ENCODE measurements around the gene HOXD11.

Gene HOXD11

DNA sequence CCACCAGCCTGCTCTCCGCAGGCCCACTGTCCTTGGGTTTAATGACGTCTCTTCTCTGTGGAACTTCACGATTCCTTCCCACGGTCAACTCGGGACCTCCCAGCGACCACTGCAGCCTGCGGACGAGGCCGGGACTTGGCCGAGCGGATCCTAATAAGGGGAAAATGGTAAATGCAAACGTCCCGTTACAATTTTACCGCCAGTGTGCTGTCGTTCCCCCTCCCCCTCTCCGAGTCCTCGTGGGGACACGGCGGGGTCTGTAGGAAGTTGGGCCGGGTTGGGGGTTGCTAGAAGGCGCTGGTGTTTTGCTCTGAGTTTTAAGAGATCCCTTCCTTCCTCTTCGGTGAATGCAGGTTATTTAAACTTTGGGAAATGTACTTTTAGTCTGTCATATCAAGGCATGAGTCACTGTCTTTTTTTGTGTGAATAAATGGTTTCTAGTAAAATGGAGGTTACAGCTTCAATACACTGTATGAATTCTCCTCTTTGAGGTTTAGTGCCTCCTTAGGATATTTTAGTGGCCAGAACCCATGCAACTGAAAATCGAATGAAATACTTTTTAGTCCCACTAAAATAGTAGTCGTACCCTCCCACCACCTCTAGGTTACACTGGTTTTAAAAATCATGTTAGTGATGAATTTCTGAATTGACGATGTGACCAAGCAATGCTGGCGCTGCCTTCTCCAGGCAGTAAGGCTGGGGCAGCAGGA is 2.3 kb downstream of the HOXD11 start:
- DNase-seq = no peak

DNA sequence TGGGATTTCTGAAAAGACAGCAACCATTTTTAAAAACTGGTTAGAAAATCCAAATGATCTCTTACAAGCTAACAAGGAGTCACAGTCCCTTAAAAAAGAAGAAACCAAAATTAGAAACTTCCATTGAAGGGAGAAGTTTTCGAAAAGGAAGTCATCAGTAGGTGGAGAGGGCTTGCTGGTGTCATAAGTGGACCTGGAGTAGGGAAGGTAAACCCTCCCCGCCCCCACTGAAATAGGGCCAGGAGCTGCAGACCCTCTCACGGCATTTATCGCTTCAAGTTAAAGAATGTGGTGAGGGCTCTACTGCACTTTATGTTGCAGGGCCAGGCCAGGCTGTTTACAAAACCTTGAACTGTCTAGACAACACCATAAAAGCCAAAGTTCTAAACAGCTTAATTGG is 2.9 kb downstream of the HOXD11 start:
- no peak for DNase-seq

DNA sequence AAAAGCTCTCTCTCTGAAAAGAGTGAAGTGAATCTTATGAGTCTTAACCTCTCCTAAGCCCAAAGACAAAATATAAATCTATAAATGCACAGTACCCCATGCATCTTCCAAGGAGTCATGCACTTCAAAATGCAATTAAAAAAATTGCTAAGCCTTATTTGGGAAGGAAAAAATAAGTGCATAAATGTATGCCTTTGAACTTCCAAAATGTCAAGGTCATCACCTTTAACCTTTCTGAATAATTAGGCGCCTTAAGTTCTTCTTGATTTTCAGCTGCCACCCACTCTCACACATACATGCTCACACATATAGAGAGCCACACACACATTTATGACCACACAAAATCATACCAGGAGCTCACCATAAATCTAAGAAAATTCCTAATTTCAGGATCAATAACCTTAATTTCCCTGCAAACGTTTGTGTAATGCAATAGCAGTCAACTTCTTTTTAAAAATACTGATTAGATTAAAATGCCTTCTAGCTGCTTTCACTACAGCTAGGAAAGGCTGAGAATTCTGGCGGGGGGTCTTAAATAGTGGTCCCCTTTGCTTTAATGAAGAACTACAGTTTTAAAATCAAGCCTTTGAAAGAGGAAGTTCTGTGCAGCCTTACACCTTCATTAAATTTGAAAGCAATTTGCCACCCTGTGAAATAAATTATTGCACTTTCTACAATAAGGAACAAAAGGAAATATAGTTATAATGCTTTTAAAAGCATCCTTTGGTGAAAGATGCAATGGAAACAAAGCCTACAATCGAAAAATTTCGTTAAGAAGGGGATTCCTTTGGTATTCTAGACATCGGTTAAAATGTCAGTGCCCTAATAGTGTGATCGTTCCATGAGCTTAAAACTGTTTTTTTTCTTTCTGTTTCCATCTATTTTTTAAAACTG is 3.6 kb downstream of the HOXD11 start:
- DNase-seq = no peak

DNA sequence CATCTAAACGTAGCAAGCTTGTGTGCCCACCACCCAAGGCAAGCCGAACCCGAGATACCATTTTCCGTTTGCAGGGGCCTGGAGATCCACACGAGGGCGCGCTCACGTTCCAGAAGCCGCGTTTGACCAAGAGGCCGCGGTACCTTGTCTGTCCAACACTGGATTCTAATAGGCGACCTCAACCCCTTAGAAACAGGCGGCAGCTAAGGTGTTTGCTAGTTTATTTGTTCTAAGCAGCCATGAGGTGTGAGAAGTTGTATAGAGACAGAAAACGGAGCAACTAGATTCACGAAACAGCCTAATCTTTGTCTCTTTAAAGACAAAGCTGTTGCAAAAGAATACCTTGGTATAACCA is 4.2 kb downstream of the HOXD11 start:
- DNase-seq = no peak

DNA sequence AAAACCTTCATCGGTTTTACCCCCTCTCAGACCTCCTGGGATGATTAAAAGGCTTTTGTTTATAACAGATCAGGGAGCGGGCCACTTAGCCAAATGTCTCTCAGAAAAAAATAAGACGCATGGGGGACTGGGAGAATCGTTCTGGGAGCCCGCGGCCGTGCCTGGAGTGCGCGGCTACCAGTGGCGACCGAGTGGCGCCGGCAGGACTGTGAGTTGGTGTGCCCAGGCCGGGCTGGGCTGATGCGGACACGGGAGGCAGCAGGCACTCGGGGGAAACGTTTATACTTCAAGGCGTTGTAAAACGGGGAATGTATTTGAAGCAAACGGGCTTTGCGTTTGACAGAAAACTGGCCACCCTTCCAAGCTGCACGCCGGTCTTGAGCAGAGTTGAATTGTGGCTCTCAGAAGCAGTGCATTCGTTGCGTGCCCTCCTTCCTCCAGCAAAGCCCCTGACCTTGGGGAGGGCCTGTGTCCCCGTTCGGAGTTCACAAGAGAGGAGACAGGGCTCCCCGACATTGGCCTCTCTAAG is 4.8 kb downstream of the HOXD11 start:
- no peak for DNase-seq

DNA sequence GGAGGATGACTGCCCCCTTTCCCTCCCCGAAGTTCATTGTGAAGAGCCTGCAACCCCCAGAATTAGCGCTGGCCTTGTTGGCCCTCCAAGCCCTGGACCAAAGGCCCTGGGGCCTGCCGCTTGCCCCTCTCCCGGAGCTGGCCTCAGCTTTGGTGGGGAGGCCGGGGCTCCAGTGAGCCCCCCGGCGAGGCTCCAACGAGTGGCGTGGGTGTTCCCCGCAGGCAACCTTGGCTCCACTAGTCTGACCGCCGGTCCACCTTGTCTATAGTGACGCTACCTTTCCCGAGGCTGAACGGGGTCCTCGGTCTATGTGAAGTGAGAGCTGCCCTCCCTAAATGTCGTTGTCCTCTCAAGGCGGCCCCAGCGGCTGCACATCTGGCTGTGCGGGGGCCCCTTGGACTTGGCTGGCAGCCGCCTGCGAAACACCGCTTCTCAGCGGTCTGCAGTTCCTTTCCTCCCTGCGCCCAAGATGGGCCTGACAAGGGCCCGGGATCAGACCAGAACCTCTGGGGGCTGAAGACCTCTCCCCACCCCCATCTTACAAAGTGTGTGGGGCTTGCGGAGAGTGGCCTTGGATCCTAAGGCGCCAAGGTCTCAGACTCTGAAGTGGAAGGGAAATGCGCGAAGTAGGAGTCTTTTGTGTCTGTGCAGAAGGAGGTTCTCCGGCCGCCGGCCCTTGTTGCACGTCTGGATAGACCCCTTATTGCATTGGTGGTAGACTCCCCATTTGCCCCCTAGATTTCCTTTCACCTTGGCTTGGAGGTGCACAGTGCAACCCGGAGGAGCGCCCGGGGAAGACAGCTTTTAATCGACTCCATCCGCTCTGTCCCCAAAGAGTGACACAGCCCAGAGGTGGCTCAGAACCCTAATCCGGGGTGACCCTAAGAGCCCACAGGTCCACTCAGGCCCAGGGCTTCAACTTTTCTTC is 5.6 kb downstream of the HOXD11 start:
- DNase-seq = no peak

DNA sequence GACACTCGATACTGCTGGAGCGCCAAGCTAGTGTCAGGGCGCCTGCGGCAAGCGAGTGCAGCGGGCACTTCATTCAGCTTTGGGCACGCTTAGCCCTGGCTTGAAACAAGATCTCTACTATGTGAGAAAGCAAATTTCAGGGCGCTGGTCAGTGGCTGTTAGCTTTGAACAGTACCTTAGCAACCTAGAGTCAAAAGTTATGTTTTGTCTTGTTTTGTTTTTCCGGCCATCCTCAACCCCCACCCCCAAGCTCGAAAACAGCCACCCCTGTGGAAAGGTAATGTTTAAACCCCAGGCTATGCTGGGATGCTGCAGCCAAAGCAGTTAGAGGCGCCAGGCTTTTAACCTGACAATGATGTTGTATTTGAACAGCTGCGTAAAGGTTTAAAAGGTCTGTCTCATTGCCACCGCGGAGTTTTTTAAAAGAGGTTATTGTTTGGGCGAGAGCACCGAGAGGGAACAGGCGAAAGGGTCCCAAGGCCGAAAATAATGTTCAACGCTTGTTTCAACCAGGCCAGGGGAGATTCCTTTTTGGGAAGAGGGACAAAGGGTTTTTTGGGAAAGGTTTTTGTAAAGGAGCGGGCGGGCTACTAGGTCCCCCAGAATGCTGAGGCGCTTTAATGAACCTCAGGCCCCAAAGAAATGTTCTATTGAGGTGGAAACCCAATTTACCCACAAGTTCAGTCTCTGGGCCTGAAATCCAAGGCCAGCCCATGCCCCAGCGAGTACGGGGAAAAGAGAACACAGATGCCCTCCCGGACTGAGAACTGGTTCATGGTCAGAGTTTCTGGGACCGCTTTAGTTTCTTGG is 7.2 kb downstream of the HOXD11 start:
- no peak for DNase-seq

DNA sequence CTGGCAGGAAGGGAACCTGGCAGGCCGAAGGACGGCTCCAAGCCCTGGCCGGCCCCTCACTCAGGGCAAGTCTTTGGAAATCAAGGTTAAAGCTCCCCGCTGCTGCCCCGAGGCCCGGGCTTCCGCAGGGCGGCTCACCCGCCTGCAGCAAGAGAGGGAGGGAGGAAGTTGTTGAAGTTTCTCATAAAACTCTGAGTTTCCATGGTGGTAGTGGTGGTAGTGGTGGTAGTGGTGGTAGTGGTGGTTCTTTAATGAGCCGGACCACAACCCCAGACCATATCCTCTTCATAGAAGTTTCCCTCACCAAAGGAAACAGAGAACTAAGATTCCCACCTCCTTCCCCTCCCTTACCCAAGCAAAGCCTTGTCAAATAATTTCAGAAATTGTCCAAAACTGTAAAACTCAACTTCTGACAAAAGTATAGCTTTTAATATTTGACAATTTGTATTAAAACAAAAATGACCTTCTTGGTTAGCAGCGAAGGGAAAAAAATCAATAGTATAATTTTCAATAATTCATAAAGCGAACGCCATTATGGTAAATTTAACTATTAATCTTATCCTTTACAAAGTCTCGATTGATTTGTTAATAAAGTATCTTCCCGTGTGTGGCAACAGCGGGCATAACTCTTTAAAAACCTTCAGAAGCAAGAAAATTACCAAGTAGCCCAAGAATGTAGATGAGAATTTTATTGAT is 8.0 kb downstream of the HOXD11 start:
- no peak for DNase-seq

DNA sequence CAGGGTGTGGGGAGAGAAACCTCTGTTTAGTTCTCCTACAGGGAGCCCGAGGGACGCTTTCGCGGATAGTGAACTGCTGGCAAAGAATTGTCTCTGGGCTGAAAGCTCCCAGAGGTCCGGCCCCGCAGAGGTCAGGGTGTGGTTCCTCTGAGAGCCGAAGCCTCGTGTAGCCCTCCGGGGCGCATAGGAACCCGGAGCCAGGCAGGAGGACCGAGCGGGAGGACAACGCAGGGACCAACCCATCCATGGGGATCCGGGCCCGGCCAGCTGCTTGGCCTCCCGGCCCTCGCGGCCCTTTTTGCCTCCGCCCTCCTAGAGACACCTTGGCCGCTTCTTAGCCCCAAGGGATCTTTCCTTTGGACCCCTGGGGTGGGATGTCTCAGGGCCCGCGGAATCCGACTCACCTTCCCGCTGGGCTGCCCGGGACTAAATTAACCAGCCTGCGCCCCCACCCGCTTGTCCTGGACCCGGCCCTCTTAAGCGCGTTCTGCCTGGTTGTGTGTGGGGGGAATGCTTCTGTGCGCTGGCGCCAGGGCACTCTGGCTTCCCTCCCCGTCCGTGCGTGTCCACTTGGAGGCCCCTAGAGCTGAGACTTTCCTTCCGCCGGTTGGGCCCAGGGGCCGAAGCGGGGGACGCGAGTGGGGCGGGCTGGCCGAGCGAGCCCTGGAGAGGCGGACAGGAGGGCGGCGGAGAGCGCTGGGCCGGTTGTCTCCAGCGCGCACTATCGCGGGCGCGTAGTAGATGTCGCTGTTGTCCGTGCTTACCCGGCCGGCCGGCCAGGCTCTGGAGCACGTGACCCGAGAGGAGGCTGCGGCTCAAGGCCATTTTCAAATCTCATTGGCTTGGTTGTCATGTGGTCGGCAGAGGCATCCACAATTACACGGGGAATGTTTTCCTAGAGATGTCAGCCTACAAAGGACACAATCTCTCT is 9.1 kb downstream of the HOXD11 start, which contains the start of gene HOXD10:
HOXD10 (plus strand) TSS at position 896 of the 931 bp plus-strand sequence. CDS start 56 bp downstream, outside the sequence.
- no peak for DNase-seq

DNA sequence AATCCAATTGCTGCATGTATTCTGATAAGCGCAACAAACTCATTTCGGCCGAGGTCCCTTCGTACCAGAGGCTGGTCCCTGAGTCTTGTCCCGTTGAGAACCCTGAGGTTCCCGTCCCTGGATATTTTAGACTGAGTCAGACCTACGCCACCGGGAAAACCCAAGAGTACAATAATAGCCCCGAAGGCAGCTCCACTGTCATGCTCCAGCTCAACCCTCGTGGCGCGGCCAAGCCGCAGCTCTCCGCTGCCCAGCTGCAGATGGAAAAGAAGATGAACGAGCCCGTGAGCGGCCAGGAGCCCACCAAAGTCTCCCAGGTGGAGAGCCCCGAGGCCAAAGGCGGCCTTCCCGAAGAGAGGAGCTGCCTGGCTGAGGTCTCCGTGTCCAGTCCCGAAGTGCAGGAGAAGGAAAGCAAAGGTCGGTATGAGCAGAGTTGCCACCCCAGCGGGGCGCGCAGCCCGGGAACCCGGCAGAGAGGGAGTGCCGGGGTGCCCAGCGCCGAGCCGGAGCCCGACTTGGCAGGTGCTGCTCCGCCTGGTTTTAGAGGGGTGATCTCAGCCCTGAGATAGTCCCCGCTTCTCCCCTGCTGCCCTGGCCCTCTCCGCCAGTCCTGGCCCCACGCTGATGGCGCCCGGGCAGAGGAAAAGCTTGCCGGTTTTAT is 10.2 kb downstream of the HOXD11 start:
- DNase-seq = no peak

DNA sequence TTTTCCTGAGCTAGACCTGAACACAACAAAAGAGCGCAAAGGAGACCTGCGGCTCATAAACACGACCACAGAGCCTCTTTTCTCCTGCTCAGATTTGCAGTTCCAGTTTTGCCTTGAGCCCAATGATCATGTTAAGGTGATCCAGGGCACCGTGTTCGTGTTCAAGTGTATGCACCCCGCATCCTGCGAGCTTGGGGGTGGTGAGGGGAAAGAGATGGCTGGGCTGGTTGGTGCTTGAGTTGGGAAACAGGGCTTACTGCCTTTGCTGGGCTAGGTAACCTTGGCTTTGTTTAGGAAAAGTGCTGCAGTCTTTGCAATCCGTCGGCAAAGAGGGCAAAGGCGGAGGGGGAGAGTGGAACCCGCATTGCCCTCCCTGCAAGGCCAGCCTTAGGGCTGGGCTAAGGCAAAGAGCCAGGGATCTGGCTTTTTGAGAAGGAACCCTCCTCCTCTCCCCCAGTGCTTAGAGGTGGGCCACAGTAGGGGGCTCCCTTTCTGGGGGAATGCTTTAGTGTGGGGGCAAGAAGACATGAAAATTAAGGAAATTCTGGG is 10.8 kb downstream of the HOXD11 start:
- no peak for DNase-seq

DNA sequence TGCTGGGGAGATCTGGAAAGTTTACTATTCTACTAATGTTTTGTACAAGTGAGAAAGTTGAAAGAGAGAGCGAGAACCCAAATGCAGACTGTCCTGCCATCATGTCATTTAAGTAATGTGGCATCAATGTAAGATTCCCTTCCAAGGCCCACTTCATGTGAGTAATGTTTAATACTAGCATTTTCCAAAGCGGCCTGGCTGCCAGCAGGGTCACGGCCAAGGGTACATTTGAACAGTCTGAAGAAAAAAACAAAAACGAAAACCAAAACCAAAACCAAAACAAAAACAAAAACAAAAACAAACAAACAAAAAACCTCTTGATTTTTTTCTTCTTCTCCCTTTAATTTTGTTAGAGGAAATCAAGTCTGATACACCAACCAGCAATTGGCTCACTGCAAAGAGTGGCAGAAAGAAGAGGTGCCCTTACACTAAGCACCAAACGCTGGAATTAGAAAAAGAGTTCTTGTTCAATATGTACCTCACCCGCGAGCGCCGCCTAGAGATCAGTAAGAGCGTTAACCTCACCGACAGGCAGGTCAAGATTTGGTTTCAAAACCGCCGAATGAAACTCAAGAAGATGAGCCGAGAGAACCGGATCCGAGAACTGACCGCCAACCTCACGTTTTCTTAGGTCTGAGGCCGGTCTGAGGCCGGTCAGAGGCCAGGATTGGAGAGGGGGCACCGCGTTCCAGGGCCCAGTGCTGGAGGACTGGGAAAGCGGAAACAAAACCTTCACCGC is 11.7 kb downstream of the HOXD11 start:
- no peak for DNase-seq

DNA sequence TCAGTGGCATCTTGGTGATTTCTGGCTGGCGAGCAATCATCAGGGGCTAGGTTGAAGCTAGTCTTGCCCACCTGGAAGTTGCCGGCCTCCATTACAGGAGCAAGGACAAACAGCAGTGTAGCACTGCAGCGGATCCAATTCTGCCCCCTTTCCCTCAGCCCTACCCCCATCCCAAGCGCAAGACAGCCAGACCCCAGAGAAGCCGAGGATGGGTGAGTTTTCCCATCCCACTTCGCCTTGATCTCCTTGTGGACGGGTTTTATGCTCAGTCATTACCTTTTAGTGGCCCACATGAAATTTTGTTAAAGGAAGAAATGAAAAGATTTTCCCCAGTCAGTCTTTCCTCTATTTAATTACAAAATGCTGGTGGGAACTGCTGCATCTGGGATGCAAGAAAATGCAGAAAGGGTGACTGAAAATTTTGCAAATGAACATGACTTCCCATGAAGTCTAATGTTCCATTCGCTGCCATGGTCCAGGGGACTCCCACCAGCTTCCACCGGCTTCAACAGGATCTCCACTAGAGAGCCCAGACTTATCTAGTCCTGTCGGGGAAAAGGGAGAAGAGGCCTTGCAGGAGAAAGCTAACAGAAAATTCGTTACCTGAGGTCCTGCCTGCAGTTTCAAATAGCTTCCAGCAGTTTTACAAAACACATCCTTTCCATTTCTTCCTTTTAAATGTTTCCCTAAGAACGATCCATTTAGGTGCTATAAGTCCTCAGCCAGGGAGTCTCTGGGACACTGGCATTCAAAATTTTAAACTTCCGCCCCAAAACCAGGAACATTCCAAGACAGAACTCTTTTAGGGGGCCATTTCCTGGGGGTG is 13.5 kb downstream of the HOXD11 start:
- no peak for DNase-seq

DNA sequence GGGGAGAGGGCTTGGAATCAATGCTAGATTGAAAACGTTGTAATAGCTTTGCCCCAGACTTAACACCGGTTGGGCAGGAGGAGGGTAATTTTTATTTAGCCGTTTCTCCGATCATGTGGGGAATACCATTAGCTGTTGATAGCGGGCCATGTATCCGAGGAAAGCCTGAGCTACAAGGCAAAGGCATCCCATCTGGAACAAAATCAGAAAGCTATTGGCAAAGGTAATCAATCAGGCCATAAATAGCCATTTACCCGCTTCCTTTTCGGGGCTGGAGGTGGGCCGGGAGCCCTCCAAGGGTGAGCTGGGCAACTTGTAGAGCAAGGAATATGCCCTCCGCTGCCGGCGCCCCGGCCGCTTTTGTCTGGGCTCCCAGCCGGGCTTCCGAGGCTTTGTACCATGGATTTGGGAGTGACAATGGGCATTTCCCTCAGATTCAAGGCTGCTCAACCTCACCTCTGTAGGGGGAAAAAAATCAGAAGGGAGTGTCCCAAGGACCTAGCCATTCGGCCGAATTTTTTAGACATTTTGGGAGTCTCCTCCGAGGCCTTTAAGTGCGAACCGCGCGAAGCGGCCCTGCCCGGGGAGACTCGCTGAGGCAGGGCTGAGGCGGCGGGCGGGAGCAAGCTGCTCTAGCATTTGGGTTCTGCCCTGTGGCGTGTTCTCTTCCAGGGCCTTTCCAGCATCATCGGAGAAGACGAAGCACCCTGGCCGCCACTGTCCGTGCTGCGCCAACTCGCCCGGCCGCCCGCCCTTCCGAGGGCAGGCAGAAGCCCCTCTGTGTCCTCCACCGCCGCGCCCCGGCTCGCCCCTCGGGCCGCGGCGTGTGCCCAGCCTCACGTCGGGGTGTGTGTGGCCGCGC is 14.3 kb downstream of the HOXD11 start:
- no peak for DNase-seq

DNA sequence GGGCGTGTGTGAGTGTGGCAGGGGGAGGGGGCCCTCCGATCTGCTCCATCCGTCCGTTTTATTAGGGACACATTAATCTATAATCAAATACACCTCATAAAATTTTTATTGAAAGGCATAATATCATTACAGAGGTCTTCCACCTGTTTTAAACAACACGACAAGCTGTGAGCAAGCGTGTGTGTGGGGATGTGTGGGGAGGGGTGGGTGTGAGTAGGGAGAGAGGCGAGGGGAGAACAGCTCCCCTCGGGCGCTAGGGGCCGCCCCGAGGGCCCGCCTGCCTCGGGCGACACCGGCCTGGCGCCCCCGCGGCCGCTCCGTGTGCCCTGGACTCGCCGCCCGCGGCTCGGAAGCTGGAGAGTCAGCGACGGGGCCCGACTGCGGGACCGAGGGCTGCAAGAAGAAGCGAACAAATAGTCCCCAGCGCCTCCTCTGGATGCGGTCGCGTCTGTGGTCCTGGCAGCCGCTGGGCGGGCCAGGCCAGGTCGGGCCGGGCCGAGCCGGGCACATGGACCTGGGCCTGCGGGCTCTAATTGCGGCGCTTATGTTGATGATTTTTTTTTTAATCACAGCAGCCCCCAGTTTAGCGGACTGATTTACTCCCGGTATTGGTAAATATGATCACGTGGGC is 15.1 kb downstream of the HOXD11 start:
- DNase-seq = no peak
